Heart right ventricle (tissue), 16 donors: ENCODE results near the gene C1QC. TPM values are rescaled to one million over a fixed set of nuclear protein-coding genes. Genes with fewer than 3 reads are reported as not detected.

ENCODE experiments used
- ATAC-seq, 8 donors: fragments of 200-7000 bp; cut with Tn5 transposase; one replicate each; pipeline ENCODE4 v1.9.1; 2020; ENCODE audit warnings: mild to moderate bottlenecking in 8 of 8, moderate library complexity in 8 of 8, moderate number of reproducible peaks in 1 of 8
- DNase-seq, 2 donors: peaks; one replicate each; pipeline ENCODE4 v3.0.0-alpha.2; 2020
- H3K27ac ChIP-seq, 10 donors: fragments of 200-600 bp; sonication (generic) in 2 of 10; one replicate each; pipeline versions ENCODE4 v1.5.0 to v1.8.0; 2020 to 2022; ENCODE audit warnings: mild to moderate bottlenecking in 3 of 10
- H3K27me3 ChIP-seq, 7 donors: fragments of 200-600 bp; one replicate each; pipeline ENCODE4 v1.8.0; 2021 to 2022; ENCODE audit warnings: mild to moderate bottlenecking in 2 of 7
- H3K36me3 ChIP-seq, 9 donors: fragments of 200-600 bp; sonication (generic) in 1 of 9; one replicate each; pipeline versions ENCODE4 v1.5.0 to v1.8.0; 2020 to 2022; ENCODE audit warnings: mild to moderate bottlenecking in 2 of 9
- H3K4me1 ChIP-seq, 9 donors: fragments of 200-600 bp; sonication (generic) in 1 of 9; one replicate each; pipeline versions ENCODE4 v1.5.0 to v1.8.0; 2020 to 2022; ENCODE audit warnings: mild to moderate bottlenecking in 4 of 9
- H3K4me3 ChIP-seq, 10 donors: fragments of 200-600 bp; sonication (generic) in 2 of 10; one replicate each; pipeline versions ENCODE4 v1.5.0 to v1.8.0; 2020 to 2022; ENCODE audit warnings: mild to moderate bottlenecking in 7 of 10, moderate library complexity in 2 of 10
- H3K9me3 ChIP-seq, 11 donors: fragments of 200-600 bp in 10 of 11; sonication (generic) in 2 of 11; one replicate each; pipeline versions ENCODE4 v1.5.0 to v1.8.0; 2013 to 2022; ENCODE audit warnings: mild to moderate bottlenecking in 2 of 11, control low read depth in 1 of 11, moderate library complexity in 1 of 11
- WGBS, 2 donors: extraction: QIAGEN DNeasy Blood & Tissue Kit; methylation state at CpG; one replicate each; pipeline ENCODE4 v1.1.7; 2013; ENCODE audit warnings: inconsistent platforms in 1 of 2; 5-methylcytosine and 5-hydroxymethylcytosine counted together
- intact Hi-C, 10 donors: fragments of 100-400 bp; cut with DNase I; formaldehyde crosslinking; loops; one replicate each; pipeline versions ENCODE4 v1.11.1 to v1.14.2; 2022
- polyA plus RNA-seq, 2 donors: library from polyadenylated mRNA; stranded (reverse); fragments of 200-250 nt; gene quantifications; one replicate each; pipeline ENCODE4 v1.2.3, GENCODE V29; 2013
- total RNA-seq, 10 donors: library from RNA; stranded (reverse); fragmentation: NEBNext Ultra II Directional in 3 of 10; extraction: Animal tissue kit (Norgen Biotek cat#: 25700) in 3 of 10; gene quantifications; one replicate each; pipeline versions ENCODE4 v1.2.1 to v1.2.4, GENCODE V29; 2021 to 2023
- TF ChIP-seq, protein P1 (sequence below), 9 donors: fragments of 200-600 bp; sonication (generic) in 2 of 9; IDR thresholded peaks; one replicate each; pipeline versions ENCODE4 v1.5.0 to v1.8.0; 2021 to 2022; ENCODE audit warnings: antibody characterized with exemption in 9 of 9, mild to moderate bottlenecking in 5 of 9, moderate library complexity in 1 of 9
- donor health status: Arrhythmogenic right ventricular cardiomyopathy.
- donor health status: ischemic (EF 13 %, LVEDD 7.1; RV severe dilation, severe dysfunction).
- donor health status: healthy with polysubstance abuse.
- donor health status: DM: no; HTN: yes; CAD: no.
- donor health status: DM: no; HTN: no; CAD: no.
- donor health status: ischemic (EF 25% LVEDD 6.9; RV normal size, moderate dysfunction).
- donor health status: ischemic (EF 25% LVEDD 5.7; RV mildly dilated, moderate dysfunction).
- donor health status: healthy.
- donor health status: DM: yes; HTN: yes; CAD: no.
- donor health status: Ischemic cardiomyopathy.
- donor health status: ischemic (EF 35%, LVEDD 5.7; RV mildly dilated, moderate dysfunction).
- donor health status: nonischemic (EF 11% LVEDD 7.7; RV severe dilation, severe dysfunction).
- donor health status: DM: yes; HTN: yes; CAD: no.
- donor health status: PGD.
- donor health status: ischemic (EF 29% LVEDD 5.4; RV normal size, mild dysfunction).
- donor health status: nonischemic (EF 23%, LVEDD 6.1; RV moderate dilation, normal function).

Gene C1QC
- total and polyA plus RNA-seq, 12 donors: 15.9 to 389 (median 27.8) TPM

DNA sequence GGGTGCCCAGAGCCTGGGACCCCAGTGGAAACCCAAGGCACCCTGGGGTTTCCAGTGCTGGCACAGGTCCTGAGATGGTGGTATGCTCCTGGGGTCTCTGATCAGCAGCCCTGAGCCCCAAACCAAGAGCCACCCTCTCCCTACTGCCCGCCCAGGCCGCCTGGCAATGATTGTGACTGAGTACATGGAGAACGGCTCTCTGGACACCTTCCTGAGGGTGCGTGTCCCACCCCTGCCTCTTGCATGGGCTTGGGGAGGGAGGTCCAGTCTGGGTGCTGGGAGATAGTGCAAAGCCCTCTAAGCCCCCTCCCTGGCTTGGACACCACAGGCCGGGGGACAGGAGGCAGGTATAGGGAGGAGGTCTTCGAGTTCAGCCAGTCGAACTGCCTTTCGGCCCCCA lies 45.4 kb upstream of the C1QC start:
- Histone ChIP-seq H3K36me3 (no peaks in the 10 kb centered on the region), H3K27ac (no peak overlapping the region), H3K4me1 (no peaks in the 10 kb centered on the region), H3K27me3 (peaks cover 0 to 80% (median 52%) of the 10 kb centered on the region in 7 donors), H3K4me3 (no peak overlapping the region), H3K9me3 (no peaks in the 10 kb centered on the region)
- WGBS, 2 donors: 79 to 80% methylated on average over 8 of the region's 8 CpGs
- TF ChIP-seq, protein P1, sequence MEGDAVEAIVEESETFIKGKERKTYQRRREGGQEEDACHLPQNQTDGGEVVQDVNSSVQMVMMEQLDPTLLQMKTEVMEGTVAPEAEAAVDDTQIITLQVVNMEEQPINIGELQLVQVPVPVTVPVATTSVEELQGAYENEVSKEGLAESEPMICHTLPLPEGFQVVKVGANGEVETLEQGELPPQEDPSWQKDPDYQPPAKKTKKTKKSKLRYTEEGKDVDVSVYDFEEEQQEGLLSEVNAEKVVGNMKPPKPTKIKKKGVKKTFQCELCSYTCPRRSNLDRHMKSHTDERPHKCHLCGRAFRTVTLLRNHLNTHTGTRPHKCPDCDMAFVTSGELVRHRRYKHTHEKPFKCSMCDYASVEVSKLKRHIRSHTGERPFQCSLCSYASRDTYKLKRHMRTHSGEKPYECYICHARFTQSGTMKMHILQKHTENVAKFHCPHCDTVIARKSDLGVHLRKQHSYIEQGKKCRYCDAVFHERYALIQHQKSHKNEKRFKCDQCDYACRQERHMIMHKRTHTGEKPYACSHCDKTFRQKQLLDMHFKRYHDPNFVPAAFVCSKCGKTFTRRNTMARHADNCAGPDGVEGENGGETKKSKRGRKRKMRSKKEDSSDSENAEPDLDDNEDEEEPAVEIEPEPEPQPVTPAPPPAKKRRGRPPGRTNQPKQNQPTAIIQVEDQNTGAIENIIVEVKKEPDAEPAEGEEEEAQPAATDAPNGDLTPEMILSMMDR (IDR thresholded peaks at IDR 0.05): no peak
- DNase-seq (no peak), ATAC-seq (no peak)
- intact Hi-C loops: no loop called here

DNA sequence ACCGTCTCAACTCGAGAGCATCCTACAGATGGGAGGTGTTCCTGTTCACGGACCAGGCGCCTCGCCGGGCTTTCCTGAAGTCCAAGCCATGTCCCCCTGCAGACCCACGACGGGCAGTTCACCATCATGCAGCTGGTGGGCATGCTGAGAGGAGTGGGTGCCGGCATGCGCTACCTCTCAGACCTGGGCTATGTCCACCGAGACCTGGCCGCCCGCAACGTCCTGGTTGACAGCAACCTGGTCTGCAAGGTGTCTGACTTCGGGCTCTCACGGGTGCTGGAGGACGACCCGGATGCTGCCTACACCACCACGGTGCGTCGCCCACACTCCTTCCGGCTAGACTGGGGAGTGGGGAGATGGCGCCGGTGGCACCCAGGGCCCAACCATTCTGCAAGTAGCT lies 44.7 kb upstream of the C1QC start:
- intact Hi-C loops: no loop called here
- H3K4me1 ChIP-seq: no peaks in the 10 kb centered on the region
- TF ChIP-seq, protein P1 (IDR thresholded peaks at IDR 0.05): no peak
- H3K36me3 ChIP-seq: no peaks in the 10 kb centered on the region
- ATAC-seq (no peak), DNase-seq (no peak)
- no peaks in the 10 kb centered on the region for H3K9me3 ChIP-seq
- no peak overlapping the region for H3K27ac ChIP-seq
- WGBS, 2 donors: 73 to 78% methylated on average over 24 of the region's 24 CpGs
- H3K4me3 ChIP-seq: no peak overlapping the region
- H3K27me3 ChIP-seq: peaks cover 0 to 80% (median 52%) of the 10 kb centered on the region in 7 donors

DNA sequence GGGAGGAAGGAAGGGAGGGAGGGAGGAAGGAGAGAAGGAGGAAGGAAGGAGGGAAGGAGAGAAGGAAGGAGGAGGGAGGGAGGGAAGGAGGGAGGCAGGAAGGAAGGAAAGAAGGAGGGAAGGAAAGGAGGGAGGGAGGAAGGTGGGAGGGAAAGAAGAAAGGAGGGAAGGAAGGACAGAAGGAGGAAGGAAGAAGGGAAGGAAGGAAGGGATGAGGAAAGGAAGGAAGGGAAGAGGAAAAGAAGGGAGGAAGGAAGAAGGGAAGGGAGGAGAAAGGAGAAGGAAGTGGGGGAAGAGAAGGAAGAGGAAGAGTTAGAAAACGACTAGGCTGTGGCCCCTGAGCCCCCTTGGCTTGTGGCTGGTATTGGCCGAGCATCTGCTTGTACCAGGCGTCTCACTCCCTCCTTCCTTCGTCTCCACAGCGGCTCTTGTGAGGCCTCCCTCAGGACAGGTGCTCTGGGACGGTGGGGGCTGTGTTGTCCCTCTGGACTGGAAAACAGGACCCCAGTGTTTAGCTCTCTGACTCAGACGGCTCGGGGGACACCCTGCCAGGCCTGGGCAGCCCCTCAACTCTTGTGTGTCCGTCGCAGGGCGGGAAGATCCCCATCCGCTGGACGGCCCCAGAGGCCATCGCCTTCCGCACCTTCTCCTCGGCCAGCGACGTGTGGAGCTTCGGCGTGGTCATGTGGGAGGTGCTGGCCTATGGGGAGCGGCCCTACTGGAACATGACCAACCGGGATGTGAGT lies 43.2 kb upstream of the C1QC start:
- peaks cover 0 to 82% (median 52%) of the 10 kb centered on the region in 7 donors for H3K27me3 ChIP-seq
- no peaks in the 10 kb centered on the region for H3K4me1 ChIP-seq
- 54 to 62% methylated on average over 22 of the region's 22 CpGs for WGBS, 2 donors
- ATAC-seq: peak in 1 of 8 donors; percentile 38
- H3K9me3 ChIP-seq: no peaks in the 10 kb centered on the region
- DNase-seq: no peak
- H3K4me3 ChIP-seq: no peak overlapping the region
- no peak overlapping the region for H3K27ac ChIP-seq
- intact Hi-C loops: no loop called here
- H3K36me3 ChIP-seq: no peaks in the 10 kb centered on the region
- TF ChIP-seq, protein P1 (IDR thresholded peaks at IDR 0.05): no peak

DNA sequence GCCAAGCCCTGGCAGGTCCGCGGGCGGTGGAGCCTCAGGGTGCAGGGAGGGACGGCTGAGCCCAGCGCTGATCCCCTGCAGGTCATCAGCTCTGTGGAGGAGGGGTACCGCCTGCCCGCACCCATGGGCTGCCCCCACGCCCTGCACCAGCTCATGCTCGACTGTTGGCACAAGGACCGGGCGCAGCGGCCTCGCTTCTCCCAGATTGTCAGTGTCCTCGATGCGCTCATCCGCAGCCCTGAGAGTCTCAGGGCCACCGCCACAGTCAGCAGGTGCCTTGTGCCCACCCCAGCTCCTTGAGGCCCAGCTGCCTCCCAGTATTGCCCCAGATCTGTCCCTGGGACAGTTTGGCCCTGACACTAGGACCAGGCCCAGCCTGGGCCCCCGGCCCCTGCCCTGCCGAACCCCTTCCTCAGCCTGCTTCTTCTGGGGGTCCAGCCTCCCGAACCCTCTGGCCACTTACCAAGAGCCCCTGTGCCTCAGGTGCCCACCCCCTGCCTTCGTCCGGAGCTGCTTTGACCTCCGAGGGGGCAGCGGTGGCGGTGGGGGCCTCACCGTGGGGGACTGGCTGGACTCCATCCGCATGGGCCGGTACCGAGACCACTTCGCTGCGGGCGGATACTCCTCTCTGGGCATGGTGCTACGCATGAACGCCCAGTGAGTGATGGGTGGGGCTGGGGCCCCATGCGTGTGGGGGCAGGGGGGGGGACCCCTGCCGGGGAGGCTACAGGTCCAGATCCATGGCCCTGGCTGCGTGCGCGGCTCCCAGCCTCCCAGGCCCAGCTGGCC lies 42.4 kb upstream of the C1QC start:
- no peaks in the 10 kb centered on the region for H3K9me3 ChIP-seq
- no peak overlapping the region for H3K27ac ChIP-seq
- no peaks in the 10 kb centered on the region for H3K36me3 ChIP-seq
- ATAC-seq (peak in 1 of 8 donors; percentile 42), DNase-seq (no peak)
- intact Hi-C loops: no loop called here
- 83 to 85% methylated on average over 38 to 39 of the region's 39 CpGs for WGBS, 2 donors
- H3K4me3 ChIP-seq: no peak overlapping the region
- H3K4me1 ChIP-seq: no peaks in the 10 kb centered on the region
- H3K27me3 ChIP-seq: peaks cover 0 to 82% (median 51%) of the 10 kb centered on the region in 7 donors
- TF ChIP-seq, protein P1 (IDR thresholded peaks at IDR 0.05): no peak
